Measurements from ENCODE around the gene BPIFB1.

GRCh38 chr20:33343521-33343920 is 60.5 kb downstream of the BPIFB1 start:
- no peak for TF ChIP-seq CTCF (IDR thresholded peaks at IDR 0.05)
- TF ChIP-seq TCF7L2 (IDR thresholded peaks at IDR 0.05; ENCODE audit: low read depth, low read length), result no peak
